ENCODE data around the gene CUL9.

- TF ChIP-seq CTCF (IDR thresholded peaks at IDR 0.05; ENCODE audit: poor library complexity, severe bottlenecking), result no peak
- no peak for TF ChIP-seq EP300 (conservative IDR thresholded peaks at IDR 0.05; ENCODE audit: poor library complexity, severe bottlenecking)
- TF ChIP-seq RAD21 (conservative IDR thresholded peaks at IDR 0.05), result no peak
- TF ChIP-seq POLR2AphosphoS5 (IDR thresholded peaks at IDR 0.05), result no peak
- no peak for TF ChIP-seq REST (IDR thresholded peaks at IDR 0.05; ENCODE audit: borderline replicate concordance)
- TF ChIP-seq TAF1 (IDR thresholded peaks at IDR 0.05; ENCODE audit: low read depth), result no peak
- TF ChIP-seq MXI1 (conservative IDR thresholded peaks at IDR 0.05; ENCODE audit: poor library complexity, severe bottlenecking), result no peak
These were observed 20.5 kb downstream of the CUL9 start for GRCh38 chr6:43202451-43202850.
